ENCODE results near the gene ZNF236. TPM values are rescaled to one million over a fixed set of nuclear protein-coding genes. Genes with fewer than 3 reads are reported as not detected.

The ZNF236 gene
- polyA plus RNA-seq, 1 donor from 2014 or later: 7.7 TPM

- no peaks in the 10 kb centered on the region for H3K79me2 ChIP-seq (replicated peaks; ENCODE audit: insufficient read depth, low read length)
- H3K9me3 ChIP-seq (ENCODE audit: low read length): no peaks in the 10 kb centered on the region
- H3K4me3 ChIP-seq (ENCODE audit: low read length): no peak overlapping the region
- H3F3A ChIP-seq (ENCODE audit: insufficient read depth, low read length, poor library complexity, severe bottlenecking): no peaks in the 10 kb centered on the region
- TF ChIP-seq RAD21 (conservative IDR thresholded peaks at IDR 0.05) (no peak), TAF1 (IDR thresholded peaks at IDR 0.05; ENCODE audit: low read depth) (no peak), POLR2AphosphoS5 (IDR thresholded peaks at IDR 0.05) (no peak), REST (IDR thresholded peaks at IDR 0.05; ENCODE audit: borderline replicate concordance) (no peak), MXI1 (conservative IDR thresholded peaks at IDR 0.05; ENCODE audit: poor library complexity, severe bottlenecking) (no peak), EP300 (conservative IDR thresholded peaks at IDR 0.05; ENCODE audit: poor library complexity, severe bottlenecking) (no peak), CTCF (IDR thresholded peaks at IDR 0.05; ENCODE audit: poor library complexity, severe bottlenecking) (no peak), EZH2 (IDR thresholded peaks at IDR 0.05; ENCODE audit: borderline replicate concordance, insufficient read depth, low read length, poor library complexity, severe bottlenecking) (no peak), SMC3 (conservative IDR thresholded peaks at IDR 0.05; ENCODE audit: poor library complexity) (no peak)
- no peaks in the 10 kb centered on the region for H4K20me1 ChIP-seq (ENCODE audit: insufficient read depth)
- H3K9me2 ChIP-seq (ENCODE audit: insufficient read depth, low read length): no peaks in the 10 kb centered on the region
- no peak overlapping the region for H2AFZ ChIP-seq (ENCODE audit: low read depth, low read length)
- H3K36me3 ChIP-seq (ENCODE audit: insufficient read depth, low read length): peaks cover 3% of the 10 kb centered on the region
- no peak overlapping the region for H3K27ac ChIP-seq (ENCODE audit: low read length)
- no peak overlapping the region for H3K9ac ChIP-seq (ENCODE audit: low read length)
- H3K27me3 ChIP-seq (ENCODE audit: insufficient read depth, low read depth, low read length): no peaks in the 10 kb centered on the region
- H3K4me2 ChIP-seq (ENCODE audit: low read length): no peak overlapping the region
Observed at GRCh38 chr18:76935722-76936337, 113.5 kb downstream of the ZNF236 start.

GRCh38 chr18:76936877-76937276, 114.5 kb downstream of the ZNF236 start:
- H3K79me2 ChIP-seq (replicated peaks; ENCODE audit: insufficient read depth, low read length): no peaks in the 10 kb centered on the region
- no peak for TF ChIP-seq RAD21 (conservative IDR thresholded peaks at IDR 0.05)
- TF ChIP-seq SMC3 (conservative IDR thresholded peaks at IDR 0.05; ENCODE audit: poor library complexity): no peak
- no peak for TF ChIP-seq MXI1 (conservative IDR thresholded peaks at IDR 0.05; ENCODE audit: poor library complexity, severe bottlenecking)
- TF ChIP-seq CTCF (IDR thresholded peaks at IDR 0.05; ENCODE audit: poor library complexity, severe bottlenecking): no peak
- no peak for TF ChIP-seq TAF1 (IDR thresholded peaks at IDR 0.05; ENCODE audit: low read depth)
- TF ChIP-seq EP300 (conservative IDR thresholded peaks at IDR 0.05; ENCODE audit: poor library complexity, severe bottlenecking): no peak
- no peak for TF ChIP-seq EZH2 (IDR thresholded peaks at IDR 0.05; ENCODE audit: borderline replicate concordance, insufficient read depth, low read length, poor library complexity, severe bottlenecking)
- TF ChIP-seq POLR2AphosphoS5 (IDR thresholded peaks at IDR 0.05): no peak
- no peak for TF ChIP-seq REST (IDR thresholded peaks at IDR 0.05; ENCODE audit: borderline replicate concordance)
- H3K9me2 ChIP-seq (ENCODE audit: insufficient read depth, low read length): no peaks in the 10 kb centered on the region
- no peaks in the 10 kb centered on the region for H4K20me1 ChIP-seq (ENCODE audit: insufficient read depth)
- H2AFZ ChIP-seq (ENCODE audit: low read depth, low read length): no peak overlapping the region
- no peak overlapping the region for H3K4me3 ChIP-seq (ENCODE audit: low read length)
- H3K27me3 ChIP-seq (ENCODE audit: insufficient read depth, low read depth, low read length): no peaks in the 10 kb centered on the region
- no peak overlapping the region for H3K9ac ChIP-seq (ENCODE audit: low read length)
- no peaks in the 10 kb centered on the region for H3F3A ChIP-seq (ENCODE audit: insufficient read depth, low read length, poor library complexity, severe bottlenecking)
- H3K36me3 ChIP-seq (ENCODE audit: insufficient read depth, low read length): peaks cover 3% of the 10 kb centered on the region
- H3K27ac ChIP-seq (ENCODE audit: low read length): no peak overlapping the region
- no peak overlapping the region for H3K4me2 ChIP-seq (ENCODE audit: low read length)
- no peaks in the 10 kb centered on the region for H3K9me3 ChIP-seq (ENCODE audit: low read length)

Data from neural cell (in vitro differentiated cells).